Measurements from ENCODE around the gene POU2AF1.
"Not testable (repeated sequence)": the region's sequence is repeated elsewhere in the genome, so short reads cannot be mapped to it uniquely, and the experiment has no call there.

The POU2AF1 gene

GRCh38 chr11:111347002-111347722 lies 31.9 kb downstream of the POU2AF1 start:
- no peak for DNase-seq (ENCODE audit: low read depth)

- DNase-seq (ENCODE audit: low read depth) = no peak
These were observed 35.0 kb downstream of the POU2AF1 start for GRCh38 chr11:111344032-111344431.

DNA sequence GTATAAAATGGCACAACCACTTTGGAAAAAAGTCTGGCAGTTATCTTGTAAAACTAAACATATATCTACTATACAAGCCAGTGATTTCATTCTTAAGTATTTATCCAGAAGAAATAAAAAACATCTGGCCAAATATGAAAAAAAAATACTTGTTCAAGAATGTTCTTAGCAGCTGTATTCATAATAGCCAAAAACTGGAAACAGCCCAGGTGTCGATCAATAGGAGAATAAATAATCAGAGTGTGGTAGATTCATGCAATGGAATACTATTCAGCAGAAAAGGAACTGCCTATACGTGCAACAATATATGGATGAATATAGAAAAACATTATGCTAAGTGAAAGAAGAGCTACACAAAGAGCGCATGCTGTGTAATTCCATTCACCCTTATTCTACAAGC lies 36.7 kb downstream of the POU2AF1 start:
- DNase-seq (ENCODE audit: low read depth) = no peak

- DNase-seq (ENCODE audit: low read depth) = no peak
These were observed 39.2 kb downstream of the POU2AF1 start for GRCh38 chr11:111339758-111340388.

DNA sequence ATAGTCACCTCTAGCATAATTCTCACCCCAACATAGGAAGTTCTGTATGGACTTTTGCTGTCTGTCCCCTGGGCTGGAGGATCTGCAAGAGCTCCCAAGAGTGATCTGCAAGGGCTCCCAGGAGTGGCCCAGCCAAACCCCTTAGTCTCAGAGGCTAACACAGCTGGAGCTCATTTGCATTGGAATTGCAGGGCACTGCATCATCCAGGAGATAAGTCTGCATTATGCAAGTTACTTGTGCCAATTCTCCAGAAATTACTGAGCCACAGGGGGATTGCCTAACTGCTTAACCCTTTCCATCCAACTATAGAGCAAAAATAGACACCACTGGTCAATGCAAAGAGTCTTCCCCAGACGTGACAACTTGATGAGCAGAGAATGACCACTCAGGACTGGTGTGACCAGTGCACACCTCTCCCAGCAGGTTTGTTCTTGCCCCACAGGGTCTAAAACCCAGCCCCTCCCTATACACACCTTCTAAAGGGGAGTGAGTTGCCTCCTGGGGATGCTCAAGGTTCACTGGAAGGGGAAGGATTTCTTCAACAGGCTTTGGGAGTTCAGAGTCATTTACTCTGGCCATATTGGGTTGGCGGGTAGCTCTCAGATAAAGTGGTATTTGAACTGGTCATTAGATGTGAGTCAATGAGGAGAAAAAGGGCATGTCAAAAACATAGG lies 42.4 kb downstream of the POU2AF1 start:
- no peak for DNase-seq (ENCODE audit: low read depth)

DNA sequence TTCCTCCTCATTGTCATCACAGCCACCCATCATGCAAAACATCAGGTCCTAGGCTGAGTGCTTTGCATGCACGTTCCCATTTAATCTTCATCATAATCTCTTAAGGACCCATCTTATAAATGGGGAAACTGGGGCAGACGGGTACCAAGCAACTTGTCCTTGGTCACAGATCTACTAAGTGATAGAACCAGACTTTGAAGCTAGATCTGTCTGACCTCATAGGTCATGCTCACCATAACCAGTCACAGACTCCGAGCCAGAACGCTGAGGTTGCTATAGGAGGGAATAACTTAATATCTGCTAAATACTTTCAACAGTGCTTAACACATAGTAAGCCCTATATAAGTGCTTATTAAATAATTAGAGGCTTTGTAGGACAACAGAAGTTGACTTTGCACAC lies 43.0 kb downstream of the POU2AF1 start:
- no peak for DNase-seq (ENCODE audit: low read depth)

DNA sequence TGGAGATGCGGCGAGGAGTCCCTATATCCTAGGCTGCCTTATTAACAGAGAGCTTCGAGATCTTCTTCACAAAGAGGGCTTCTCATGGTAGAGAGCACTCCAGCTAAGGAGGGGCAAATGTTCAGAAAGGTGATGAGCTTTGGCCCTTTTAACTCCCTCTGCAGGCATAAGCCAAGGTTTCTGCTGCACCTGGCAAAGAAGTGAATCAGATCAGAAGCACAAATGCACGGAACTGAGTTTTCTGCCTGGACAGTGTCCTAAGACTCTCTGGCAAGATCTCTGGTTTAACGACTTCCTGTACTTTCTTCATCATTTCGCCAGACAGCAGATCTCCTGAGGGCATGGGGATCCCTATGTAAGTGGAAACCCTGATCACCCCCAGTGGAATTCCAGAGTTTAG lies 43.5 kb downstream of the POU2AF1 start:
- DNase-seq (ENCODE audit: low read depth) = no peak

- no peak for DNase-seq (ENCODE audit: low read depth)
These were observed 44.3 kb downstream of the POU2AF1 start for GRCh38 chr11:111334532-111335502.

GRCh38 chr11:111331711-111332479 lies 47.2 kb downstream of the POU2AF1 start:
- no peak for DNase-seq (ENCODE audit: low read depth)

DNA sequence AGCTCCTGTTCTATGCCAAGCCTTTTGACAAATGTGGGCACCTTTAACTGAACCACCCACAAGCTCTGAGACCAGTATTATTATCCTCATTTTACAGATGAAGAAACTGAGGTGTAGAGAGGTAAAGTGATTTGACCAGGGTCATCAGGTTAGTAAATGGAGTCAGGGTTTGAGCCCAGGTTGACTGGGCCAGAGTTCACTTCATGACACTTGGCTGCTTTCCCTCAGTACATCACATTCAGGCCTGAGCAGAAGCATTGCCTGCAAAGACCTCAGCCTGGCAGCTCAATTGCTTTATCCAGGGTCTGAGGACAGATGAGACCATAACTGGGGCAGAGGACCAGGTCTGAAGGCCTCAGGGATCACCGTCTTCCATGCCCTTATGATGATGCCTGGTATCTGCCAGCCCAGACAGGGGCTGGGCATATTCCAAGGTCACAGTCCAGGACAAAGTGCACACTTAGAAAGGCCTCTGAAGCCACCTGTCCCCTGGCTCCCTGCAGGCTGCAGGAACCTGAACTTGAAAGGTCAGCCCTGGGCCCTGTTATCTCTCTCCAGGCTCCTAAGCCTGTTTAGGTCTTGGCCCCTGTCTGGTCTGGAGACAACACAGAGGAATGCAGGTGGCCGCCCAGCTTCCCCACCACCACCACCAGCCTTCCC lies 48.7 kb downstream of the POU2AF1 start:
- DNase-seq (ENCODE audit: low read depth) = no peak

DNA sequence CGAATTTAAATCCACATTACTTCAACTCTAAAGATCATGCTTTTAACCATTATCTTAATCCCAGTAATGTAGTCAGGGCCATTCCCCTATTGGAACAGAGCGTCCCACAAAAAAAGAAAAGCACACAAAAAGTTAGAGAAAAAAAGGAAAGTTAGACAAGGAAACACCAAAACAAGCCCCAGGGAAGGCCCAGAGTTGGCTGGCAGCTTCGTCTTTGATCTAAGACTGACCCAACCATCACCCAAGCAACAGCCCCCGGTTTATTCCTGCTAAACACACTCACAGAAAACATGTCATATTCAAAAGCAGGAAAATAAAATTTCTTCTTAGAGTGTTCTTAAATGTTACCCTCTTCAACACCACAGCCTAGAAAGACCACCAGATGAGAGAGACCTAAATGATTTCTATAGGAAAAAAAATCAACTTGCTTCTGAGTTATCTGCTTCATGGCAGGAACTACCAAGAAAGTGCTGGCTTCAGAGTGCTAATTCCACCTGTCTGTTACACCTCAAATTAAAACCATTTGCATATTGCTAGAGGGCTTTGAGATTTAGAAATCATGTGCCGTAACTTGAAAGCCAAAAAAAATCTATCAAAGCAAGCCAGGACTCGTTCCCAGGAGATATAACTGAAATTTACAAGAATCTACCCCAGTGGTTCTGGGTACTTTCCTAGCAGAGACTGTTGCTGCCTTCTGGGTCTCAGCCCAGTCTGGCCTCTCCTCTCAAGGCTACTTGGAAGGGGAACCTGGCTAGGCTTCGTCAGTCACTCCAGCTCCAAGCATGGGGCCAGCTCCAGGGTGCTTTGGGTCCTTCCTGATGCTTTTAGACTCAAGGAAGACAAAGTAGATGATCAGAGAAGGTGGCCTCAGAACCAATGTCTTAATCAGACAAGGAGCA lies 49.5 kb downstream of the POU2AF1 start:
- DNase-seq (ENCODE audit: low read depth) = no peak

DNA sequence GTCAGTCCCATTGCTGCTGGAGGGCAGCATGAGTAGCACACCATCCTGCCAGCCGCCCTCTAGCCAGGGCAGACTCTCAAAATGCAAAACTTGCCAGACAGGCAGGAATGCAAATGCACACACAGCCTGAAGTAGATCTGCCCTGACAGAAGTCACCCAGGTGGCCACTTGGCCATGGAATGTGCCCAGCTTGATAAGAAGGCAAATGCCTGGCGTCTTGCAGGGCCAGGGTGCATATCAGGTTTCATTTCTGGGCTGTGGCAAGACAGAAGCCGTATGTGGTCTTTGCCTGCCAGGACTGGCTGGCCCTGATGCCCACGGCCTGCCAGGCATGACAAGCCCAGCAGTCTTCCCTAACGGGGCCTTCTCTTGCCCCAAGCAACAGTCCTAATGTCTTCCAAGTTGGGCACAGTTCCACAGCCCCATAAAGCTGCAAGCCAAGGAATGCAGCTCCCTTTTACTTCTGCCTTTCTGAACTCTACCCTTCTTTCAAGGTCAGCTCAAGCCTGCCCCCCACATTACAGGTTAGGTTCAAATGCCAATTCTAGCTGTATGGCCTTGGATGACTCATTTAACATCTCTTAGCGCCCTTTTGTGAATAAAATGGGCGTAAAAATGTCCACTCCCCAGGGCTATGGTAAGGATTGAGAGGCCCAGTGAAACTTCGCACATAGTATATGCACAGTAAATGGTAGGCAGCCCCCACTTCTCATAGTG lies 51.0 kb downstream of the POU2AF1 start:
- no peak for DNase-seq (ENCODE audit: low read depth)

GRCh38 chr11:111326824-111327223 lies 52.3 kb downstream of the POU2AF1 start:
- no peak for DNase-seq (ENCODE audit: low read depth)

- DNase-seq (ENCODE audit: low read depth) = no peak
These were observed 53.8 kb downstream of the POU2AF1 start for GRCh38 chr11:111325259-111325658.

- DNase-seq (ENCODE audit: low read depth) = no peak
These were observed 54.8 kb downstream of the POU2AF1 start for GRCh38 chr11:111324277-111324720.

GRCh38 chr11:111322534-111322933 lies 56.5 kb downstream of the POU2AF1 start:
- no peak for DNase-seq (ENCODE audit: low read depth)

GRCh38 chr11:111320728-111321568 lies 58.1 kb downstream of the POU2AF1 start:
- DNase-seq (ENCODE audit: low read depth) = no peak

GRCh38 chr11:111320199-111320598 lies 58.9 kb downstream of the POU2AF1 start:
- not testable (repeated sequence) for DNase-seq (ENCODE audit: low read depth)

All from activated T-helper 9 cell treated with anti-CD3 and anti-CD28 coated beads, Interleukin-2, amount 50 U/mL, for 16 hours (primary cell).